H1 (cell line): ENCODE results near the gene SP1. TPM values are rescaled to one million over a fixed set of nuclear protein-coding genes. Genes with fewer than 3 reads are reported as not detected.

Experiments
- BCL11A ChIP-seq, 2 experiments: IDR thresholded peaks; one replicate each; pipeline ENCODE4 v1.6.1; 2011; ENCODE audit warnings: low read depth in 2 of 2, low read length in 2 of 2, mild to moderate bottlenecking in 2 of 2
- CHD2 ChIP-seq: IDR thresholded peaks from 2 replicates; pipeline ENCODE4 v1.6.1; 2012; ENCODE audit warnings: low read length, improper control_type of control experiment
- CHD7 ChIP-seq: fragments of 300-600 bp; sonication (generic); IDR thresholded peaks from 2 replicates; pipeline ENCODE4 v1.7.1; 2012; ENCODE audit warnings: low read length, moderate library complexity, mild to moderate bottlenecking, inconsistent platforms; ENCODE audit not compliant: insufficient replicate concordance
- JUN ChIP-seq: IDR thresholded peaks from 2 replicates; pipeline ENCODE4 v1.6.1; 2011; ENCODE audit warnings: low read depth, mild to moderate bottlenecking, improper control_type of control experiment, low read length
- KDM4A ChIP-seq: IDR thresholded peaks from one replicate; pipeline ENCODE4 v1.7.1; 2012; ENCODE audit warnings: low read depth, mild to moderate bottlenecking, moderate library complexity, low read length, inconsistent platforms; ENCODE audit not compliant: severe bottlenecking
- KDM5A ChIP-seq: fragments of 200-600 bp; IDR thresholded peaks from 2 replicates; pipeline ENCODE4 v1.7.1; 2012; ENCODE audit warnings: mild to moderate bottlenecking, low read length, inconsistent platforms, mixed read lengths
- RNF2 ChIP-seq: fragments of 200-900, 300-1000 bp; sonication (generic); IDR thresholded peaks from 2 replicates; pipeline ENCODE4 v1.7.1; 2016; ENCODE audit warnings: borderline replicate concordance, low read depth, mild to moderate bottlenecking, antibody characterized with exemption, low read length; ENCODE audit not compliant: poor library complexity, severe bottlenecking; ENCODE audit errors: missing control alignments
- SP4 ChIP-seq: IDR thresholded peaks from 2 replicates; pipeline ENCODE4 v1.6.1; 2012; ENCODE audit warnings: low read length, inconsistent platforms
- TAF7 ChIP-seq: optimal IDR thresholded peaks from 2 replicates; pipeline ENCODE3; 2011; ENCODE audit warnings: low read depth, mild to moderate bottlenecking, inconsistent platforms, low read length, moderate library complexity, borderline replicate concordance
- TEAD4 ChIP-seq: IDR thresholded peaks from 2 replicates; pipeline ENCODE4 v1.6.1; 2012; ENCODE audit warnings: low read depth, low read length, inconsistent platforms, mixed read lengths
- polyA plus RNA-seq, 7 experiments: library from polyadenylated mRNA; depleted of rRNA in 3 of 7; stranded (reverse) in 5 of 7; unstranded in 2 of 7; fragments of >200 nt in 5 of 7; fragments of 200-250 nt in 2 of 7; gene quantifications; 1 replicate in 5 of 7; 2 replicates in 1 of 7; 4 replicates in 1 of 7; pipeline versions ENCODE4 v1.2.1 to v1.2.3, GENCODE V29; 2011 to 2013; ENCODE audit warnings: missing spikeins in 2 of 7, mixed read lengths in 2 of 7
- total RNA-seq: library from RNA; stranded (reverse); fragmentation: NEBNext Ultra II Directional; extraction: Animal tissue kit (Norgen Biotek cat#: 25700); gene quantifications from 2 replicates; pipeline ENCODE4 v1.2.1, GENCODE V29; 2021

Gene SP1
- total and polyA plus RNA-seq, 2 of the 8 experiments (the other 6 are each of a cell fraction or from before 2014, with no cell fraction given) = 50.7 to 75.2 TPM

GRCh38 chr12:53383258-53383657, 3.3 kb downstream of the SP1 start (continued):
- TF ChIP-seq CHD7 (no peak), JUN (no peak), CHD2 (no peak), BCL11A (IDR thresholded peaks at IDR 0.05; ENCODE audit: low read depth in 2 of 2, low read length in 2 of 2) (no peak), TAF7 (no peak), SP4 (no peak), TEAD4 (no peak), KDM4A (no peak), KDM5A (no peak), RNF2 (no peak)
